HG02885 (cell line): ENCODE results near the gene PFDN2.
A peak's percentile ranks its signal among the peaks of the same experiment; 100 is the strongest.
"Not testable (repeated sequence)": the region's sequence is repeated elsewhere in the genome, so short reads cannot be mapped to it uniquely, and the experiment has no call there.

Source experiments
- ATAC-seq: cut with Tn5 transposase; IDR thresholded peaks from one replicate; pipeline ENCODE4 v1.9.1; 2021; ENCODE audit warnings: mild to moderate bottlenecking; ENCODE audit not compliant: unreplicated experiment, poor library complexity

The PFDN2 gene

GRCh38 chr1:161139766-161140165, 21.9 kb upstream of the PFDN2 start:
- no peak for ATAC-seq

GRCh38 chr1:161138431-161138830, 20.6 kb upstream of the PFDN2 start:
- ATAC-seq: no peak

GRCh38 chr1:161137881-161138280, 20.0 kb upstream of the PFDN2 start:
- ATAC-seq: no peak

GRCh38 chr1:161133220-161133740, 15.4 kb upstream of the PFDN2 start:
- no peak for ATAC-seq

GRCh38 chr1:161132410-161133219, 14.8 kb upstream of the PFDN2 start, which contains the start of gene DEDD:
TSS of gene DEDD (minus strand) at chr1:161132667. CDS start at chr1:161124462, 8,205 bp downstream.
- ATAC-seq: peak; percentile 94

GRCh38 chr1:161131523-161132409, 13.9 kb upstream of the PFDN2 start:
- no peak for ATAC-seq

- no peak for ATAC-seq
These were observed 12.4 kb upstream of the PFDN2 start for GRCh38 chr1:161130266-161130665.

GRCh38 chr1:161128591-161129420, 11.0 kb upstream of the PFDN2 start:
- no peak for ATAC-seq

GRCh38 chr1:161127649-161128048, 9.8 kb upstream of the PFDN2 start:
- no peak for ATAC-seq

- ATAC-seq: no peak
These were observed 5.1 kb upstream of the PFDN2 start for GRCh38 chr1:161122967-161123366.

GRCh38 chr1:161121834-161122233, 4.0 kb upstream of the PFDN2 start:
- no peak for ATAC-seq

GRCh38 chr1:161121042-161121650, 3.3 kb upstream of the PFDN2 start:
- ATAC-seq: no peak

- peak; percentile 67 for ATAC-seq
These were observed 1.5 kb upstream of the PFDN2 start for GRCh38 chr1:161119092-161119903.

- ATAC-seq: not testable (repeated sequence)
These were observed 1.9 kb downstream of the PFDN2 start for GRCh38 chr1:161115961-161116360.

GRCh38 chr1:161115132-161115711, 2.6 kb downstream of the PFDN2 start:
- no peak for ATAC-seq

- ATAC-seq: no peak
These were observed 3.3 kb downstream of the PFDN2 start for GRCh38 chr1:161114556-161114955.

GRCh38 chr1:161113915-161114314, 3.9 kb downstream of the PFDN2 start:
- ATAC-seq: no peak

- ATAC-seq: no peak
These were observed 6.3 kb downstream of the PFDN2 start for GRCh38 chr1:161111527-161111926.

GRCh38 chr1:161111117-161111516, 6.7 kb downstream of the PFDN2 start:
- no peak for ATAC-seq
